NCI-H1105 (cell line): ENCODE results near the gene PRKCD.

Experiments
- DNase-seq: peaks from one replicate; lab custom pipeline; 2025; lab: John Stamatoyannopoulos, UW

PRKCD gene

GRCh38 chr3:53170325-53171063 lies 9.5 kb downstream of the PRKCD start:
- DNase-seq: no peak

DNA sequence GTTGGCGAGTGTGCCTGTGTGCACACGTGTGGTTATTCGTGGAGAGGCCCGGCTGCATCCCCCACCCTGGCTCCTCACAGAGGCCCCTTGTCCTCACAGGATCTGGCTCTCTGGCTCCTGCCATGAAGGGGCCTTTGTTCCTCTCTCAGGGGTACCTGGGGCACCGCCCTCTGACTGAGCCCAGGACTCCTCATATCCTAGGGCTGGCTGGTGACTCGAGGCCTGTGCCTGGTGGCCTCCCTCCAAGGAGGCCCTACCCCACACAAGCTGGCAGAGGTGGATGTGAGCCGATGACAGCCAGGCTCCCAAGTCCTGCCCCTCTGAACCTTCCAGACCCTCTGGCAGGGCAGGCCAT lies 10.0 kb downstream of the PRKCD start:
- DNase-seq: no peak

DNA sequence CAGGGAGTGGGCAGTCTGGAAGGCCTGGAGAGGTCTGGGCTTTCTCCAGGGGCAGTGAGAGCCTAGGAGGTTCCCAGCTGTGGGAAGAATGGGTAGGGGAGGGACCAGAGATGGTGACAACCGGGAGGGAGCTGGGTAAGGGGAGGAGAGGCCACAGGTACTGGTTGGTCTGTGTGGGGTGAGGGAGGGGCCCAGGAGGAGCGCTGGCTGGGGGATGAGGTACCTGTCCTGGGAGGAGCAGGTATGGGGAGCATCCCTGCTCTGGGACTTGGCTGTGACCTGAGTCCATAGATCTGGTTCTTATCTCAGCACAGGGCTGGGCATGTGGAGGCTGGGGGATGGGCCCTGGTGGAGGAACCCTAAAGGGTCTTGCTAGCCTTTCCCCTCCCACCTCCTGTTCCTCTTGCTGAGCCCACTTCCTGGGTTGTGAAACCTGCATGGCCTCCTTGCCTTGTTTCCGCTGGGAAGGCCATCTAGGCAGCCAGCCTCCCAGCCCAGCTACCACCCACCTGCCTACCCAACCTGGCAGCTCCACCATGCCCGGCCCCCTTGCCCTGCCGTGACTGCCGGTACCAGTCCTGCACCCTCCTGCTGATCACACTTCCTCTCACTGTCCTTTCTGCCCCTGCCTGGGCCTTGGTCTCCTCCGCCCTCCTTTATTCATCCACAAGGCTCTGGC lies 11.0 kb downstream of the PRKCD start:
- no peak for DNase-seq

- DNase-seq: no peak
Observed at GRCh38 chr3:53173107-53173506, 12.1 kb downstream of the PRKCD start.

DNA sequence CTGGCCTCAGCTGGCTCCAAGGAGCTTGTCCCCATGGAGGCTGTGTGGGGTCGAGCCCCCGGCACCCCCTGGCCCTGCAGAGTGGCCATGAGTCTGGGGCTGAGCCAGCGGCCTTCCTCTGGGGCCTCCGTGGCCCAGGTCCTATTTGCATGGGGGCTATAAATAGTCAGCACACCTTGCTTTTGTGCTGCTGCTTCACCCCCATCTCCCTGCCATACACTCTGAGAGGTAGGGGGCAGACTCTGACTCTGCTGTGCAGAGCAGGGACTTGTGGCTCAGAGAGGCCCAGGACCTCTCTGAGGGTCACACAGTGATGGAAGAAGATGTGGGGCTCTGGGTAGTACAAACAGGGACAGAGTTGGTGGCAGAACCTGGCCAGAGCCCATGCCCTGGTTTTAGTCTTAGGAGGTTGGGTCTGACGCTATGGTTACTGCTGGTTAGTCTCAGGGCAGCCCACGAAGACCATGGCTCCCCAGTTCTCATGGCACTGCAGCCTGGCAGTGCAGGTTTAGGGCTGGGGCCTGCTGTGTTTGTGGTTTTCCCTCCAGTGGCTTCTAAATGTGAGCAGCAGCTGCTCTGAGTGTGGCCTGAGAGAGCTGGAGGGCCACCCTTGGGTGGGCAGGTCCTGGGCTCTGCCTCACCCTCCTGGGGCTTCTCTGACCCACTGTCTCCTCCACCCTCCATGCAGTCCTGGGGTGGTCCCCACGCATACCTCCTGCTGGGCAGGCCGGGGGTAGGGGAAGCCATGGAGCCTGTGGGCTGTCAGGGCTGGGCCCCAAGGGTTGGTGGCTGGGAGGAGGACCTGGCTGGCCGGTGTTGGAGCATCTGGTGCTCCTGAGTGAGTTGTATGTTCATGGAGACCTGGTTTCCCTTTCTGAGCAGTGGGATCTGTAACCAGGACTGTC lies 13.6 kb downstream of the PRKCD start:
- DNase-seq: no peak

DNA sequence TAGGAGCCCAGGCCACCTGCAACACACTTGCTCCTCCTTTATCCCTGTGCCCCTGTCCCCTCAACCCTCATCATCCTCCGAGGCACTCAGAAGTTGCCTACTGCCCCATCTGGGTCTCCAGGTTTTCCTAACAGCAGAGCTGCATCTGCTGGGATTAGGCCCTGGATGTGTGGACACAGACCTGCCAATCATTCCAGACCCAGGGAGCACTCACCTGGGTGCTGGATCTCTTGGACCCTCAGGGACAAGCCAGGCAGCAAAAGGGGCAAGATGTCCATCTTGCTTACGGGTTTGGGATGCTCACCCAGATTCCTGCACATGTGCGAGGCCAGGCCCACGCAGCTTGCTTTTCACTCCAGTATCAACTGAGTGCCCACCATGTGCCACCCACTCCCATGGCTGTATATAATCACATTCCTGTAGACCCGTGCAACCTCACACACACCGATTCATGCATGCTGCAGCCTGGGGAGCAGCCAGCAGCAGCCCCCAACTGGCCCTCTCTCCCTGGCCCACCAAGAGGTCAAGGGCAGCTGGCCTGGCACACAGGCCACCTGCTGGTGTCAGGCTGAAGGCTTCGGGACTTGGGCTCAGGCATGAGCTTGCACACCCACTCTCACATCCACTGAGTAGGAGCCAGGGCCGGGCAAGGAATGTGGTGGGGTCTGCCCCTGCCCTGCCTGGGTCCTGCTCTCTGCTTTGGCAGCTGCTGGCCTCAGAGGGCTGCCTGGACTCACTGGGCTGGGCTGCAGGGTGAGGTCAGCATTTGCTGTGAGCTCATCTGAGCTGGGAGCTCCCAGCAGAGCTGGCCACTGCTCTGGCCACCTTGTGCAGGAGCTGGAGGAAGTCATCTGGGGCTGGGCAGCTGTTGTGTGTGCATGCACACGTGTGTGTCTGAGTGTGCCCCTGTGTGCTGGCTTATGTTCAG lies 14.9 kb downstream of the PRKCD start:
- no peak for DNase-seq

GRCh38 chr3:53178246-53178645 lies 17.2 kb downstream of the PRKCD start:
- DNase-seq: no peak

GRCh38 chr3:53179580-53179979 lies 18.6 kb downstream of the PRKCD start:
- no peak for DNase-seq

GRCh38 chr3:53180305-53181023 lies 19.5 kb downstream of the PRKCD start:
- no peak for DNase-seq

GRCh38 chr3:53181024-53181371 lies 20.0 kb downstream of the PRKCD start:
- no peak for DNase-seq

GRCh38 chr3:53181528-53181927 lies 20.5 kb downstream of the PRKCD start:
- DNase-seq: no peak

DNA sequence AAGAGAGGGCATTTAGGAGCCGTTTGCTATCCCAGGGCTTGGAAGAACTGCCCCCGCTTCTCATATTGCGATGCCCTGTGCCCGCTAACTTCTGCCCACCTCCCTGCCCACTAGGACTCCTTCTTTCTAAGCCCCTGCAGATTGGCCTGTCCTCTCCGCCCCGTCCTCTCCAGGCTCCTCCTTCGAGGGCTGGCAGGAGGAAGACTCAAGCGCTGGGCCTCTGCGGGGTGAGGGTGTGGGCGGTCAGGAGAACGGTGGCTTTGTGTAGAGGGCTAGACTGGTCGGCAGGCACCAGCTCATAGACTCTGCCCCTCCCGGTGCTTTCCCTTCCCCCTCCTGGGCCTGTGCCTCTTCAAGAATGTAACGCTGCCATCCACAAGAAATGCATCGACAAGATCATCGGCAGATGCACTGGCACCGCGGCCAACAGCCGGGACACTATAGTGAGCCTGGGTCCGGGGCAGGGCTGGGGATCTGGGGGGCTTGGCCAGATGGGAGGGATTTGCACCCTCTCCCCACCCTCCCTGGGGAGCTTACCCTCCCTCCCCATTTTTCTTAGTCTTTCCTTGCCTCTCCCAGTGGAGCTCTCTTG lies 21.9 kb downstream of the PRKCD start:
- no peak for DNase-seq

DNA sequence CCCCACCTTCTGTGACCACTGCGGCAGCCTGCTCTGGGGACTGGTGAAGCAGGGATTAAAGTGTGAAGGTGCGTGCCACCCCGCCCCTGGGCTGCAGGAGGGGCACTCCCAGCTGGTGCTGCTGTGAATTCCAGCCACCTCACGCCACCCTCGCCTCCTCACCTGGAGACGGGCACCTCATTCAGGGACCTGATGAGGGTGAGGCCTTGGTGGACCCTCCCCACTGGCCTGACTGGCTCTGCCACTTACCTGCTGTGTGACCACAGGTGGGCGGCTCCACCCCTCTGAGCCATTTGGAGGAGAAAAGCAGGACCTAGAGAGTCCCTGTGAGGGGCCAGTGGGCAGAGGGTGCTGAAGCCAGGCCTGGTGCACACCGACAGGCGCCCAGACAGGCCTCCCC lies 22.5 kb downstream of the PRKCD start:
- DNase-seq: no peak

- no peak for DNase-seq
Observed at GRCh38 chr3:53184701-53185100, 23.7 kb downstream of the PRKCD start.

GRCh38 chr3:53185761-53186465 lies 24.9 kb downstream of the PRKCD start:
- no peak for DNase-seq

GRCh38 chr3:53186726-53187125 lies 25.7 kb downstream of the PRKCD start:
- DNase-seq: no peak

DNA sequence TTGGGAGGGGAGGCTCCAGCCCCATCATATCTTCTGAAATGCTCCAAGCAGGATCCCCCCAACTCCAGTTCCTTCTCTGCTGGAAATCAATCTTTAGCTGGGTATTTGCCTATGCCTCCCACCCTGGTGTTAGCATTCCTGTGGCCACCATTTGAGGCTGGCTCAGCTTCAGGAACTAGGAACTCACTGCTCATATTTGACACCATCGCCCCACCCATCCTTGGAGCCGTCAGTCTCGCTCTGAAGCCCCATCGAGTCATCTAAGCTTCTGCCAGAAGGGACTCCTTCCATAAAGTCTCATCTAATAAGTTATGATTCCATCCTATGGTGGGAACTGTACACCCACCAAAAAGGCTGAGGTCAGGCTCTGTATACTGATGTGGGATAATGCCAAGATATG lies 26.4 kb downstream of the PRKCD start:
- no peak for DNase-seq

DNA sequence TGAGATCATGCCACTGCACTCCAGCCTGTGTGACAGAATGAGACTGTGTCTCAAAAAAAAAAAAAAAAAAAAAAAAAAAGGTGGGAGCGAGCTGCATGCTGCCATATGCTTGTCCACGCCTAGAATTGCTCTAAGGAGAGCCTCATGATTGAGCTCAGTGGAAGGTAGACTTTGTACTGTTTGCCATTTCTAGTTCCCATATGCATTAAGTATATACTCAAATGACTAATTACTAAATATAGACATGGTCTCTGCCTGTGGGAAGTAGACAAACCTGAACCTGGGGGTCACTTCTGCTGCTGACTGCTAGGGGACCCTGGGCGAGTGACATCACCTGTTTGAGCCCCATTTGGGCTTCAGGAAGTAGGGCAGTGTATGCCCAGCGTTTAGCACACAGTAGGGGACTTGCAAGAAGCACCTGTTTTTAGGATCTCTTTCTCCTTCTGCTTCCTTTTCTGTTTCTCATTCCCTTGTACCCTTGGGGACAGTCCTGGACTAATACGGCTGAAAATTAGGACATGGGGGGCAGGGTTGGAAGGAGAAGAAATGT lies 27.2 kb downstream of the PRKCD start:
- no peak for DNase-seq

DNA sequence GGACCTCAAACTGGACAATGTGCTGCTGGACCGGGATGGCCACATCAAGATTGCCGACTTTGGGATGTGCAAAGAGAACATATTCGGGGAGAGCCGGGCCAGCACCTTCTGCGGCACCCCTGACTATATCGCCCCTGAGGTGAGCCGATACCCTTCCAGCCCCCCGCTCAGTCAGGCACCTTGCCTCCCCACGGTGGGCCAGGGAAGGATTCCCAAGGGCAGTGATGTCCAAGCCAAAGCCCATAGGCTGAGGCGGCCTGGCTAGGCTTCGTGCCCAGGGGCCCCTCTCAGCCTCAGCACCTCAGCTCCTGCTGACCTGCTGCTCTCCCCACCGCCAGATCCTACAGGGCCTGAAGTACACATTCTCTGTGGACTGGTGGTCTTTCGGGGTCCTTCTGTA lies 27.7 kb downstream of the PRKCD start:
- DNase-seq: no peak

DNA sequence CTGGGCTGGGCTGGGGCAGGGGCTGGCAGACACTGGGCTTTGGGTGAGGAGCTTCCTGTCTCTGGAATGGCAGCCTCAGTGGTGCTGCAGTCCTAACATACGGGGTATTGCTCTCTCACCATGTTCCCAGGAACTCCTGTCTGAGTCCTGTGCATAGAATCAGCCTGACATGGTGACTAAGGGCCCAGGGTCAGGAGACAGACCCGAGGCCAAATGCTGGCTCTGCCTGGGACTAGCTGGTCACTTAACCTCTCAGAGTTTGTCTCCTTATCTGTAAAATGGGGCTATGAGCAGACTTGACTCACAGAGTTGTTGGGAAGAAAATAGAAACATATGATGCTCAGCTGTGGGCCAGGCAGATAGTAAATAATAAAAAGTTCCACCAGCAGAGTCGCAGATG lies 28.3 kb downstream of the PRKCD start:
- DNase-seq: no peak
